ENCODE results near the gene ACTA1.
"Not testable (repeated sequence)": the region's sequence is repeated elsewhere in the genome, so short reads cannot be mapped to it uniquely, and the experiment has no call there.

DNA sequence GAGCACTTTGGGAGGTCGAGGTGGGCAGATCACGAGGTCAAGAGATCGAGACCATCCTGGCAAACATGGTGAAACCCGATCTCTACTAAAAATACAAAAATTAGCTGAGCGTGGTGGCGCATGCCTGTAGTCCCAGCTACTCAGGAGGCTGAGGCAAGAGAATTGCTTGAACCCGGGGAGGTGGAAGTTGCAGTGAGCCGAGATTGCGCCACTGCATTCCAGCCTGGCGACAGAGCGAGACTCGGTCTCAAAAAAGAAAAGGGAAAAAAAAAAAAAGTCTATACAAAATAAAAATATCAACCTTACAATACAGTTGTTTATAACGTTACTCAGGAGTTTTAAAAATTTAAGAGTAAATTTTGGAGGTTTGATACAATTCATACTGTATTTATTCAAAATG, 42.0 kb upstream of the ACTA1 start:
- not testable (repeated sequence) for TF ChIP-seq CTCF, POLR2A (IDR thresholded peaks at IDR 0.05)
